HepG2 (cell line): ENCODE data around the gene PLSCR4. TPM values are rescaled to one million over a fixed set of nuclear protein-coding genes. Genes with fewer than 3 reads are reported as not detected.

Experiments used
- CREM ChIP-seq, 2 experiments: sonication (generic) in 1 of 2; formaldehyde crosslinking in 1 of 2; IDR thresholded peaks; 2 replicates each; pipeline versions ENCODE4 v1.4.0 to v1.6.1; 2016 to 2020; ENCODE audit warnings: antibody characterized with exemption in 1 of 2, mild to moderate bottlenecking in 1 of 2, missing genetic modification reagents in 1 of 2
- FOXK1 ChIP-seq: sonication (generic); formaldehyde crosslinking; IDR thresholded peaks from 2 replicates; pipeline ENCODE4 v1.4.0; 2020; ENCODE audit warnings: low read depth, missing genetic modification reagents, borderline replicate concordance
- HCFC1 ChIP-seq: fragments of 150-350 bp; IDR thresholded peaks from 2 replicates; pipeline ENCODE4 v1.6.1; 2014; ENCODE audit warnings: low read depth, low read length
- HES4 ChIP-seq: sonication (generic); formaldehyde crosslinking; IDR thresholded peaks from 2 replicates; pipeline ENCODE4 v1.9.0; 2021; ENCODE audit warnings: mild to moderate bottlenecking, missing genetic modification reagents, borderline replicate concordance
- IKZF4 ChIP-seq: sonication (generic); formaldehyde crosslinking; IDR thresholded peaks from 2 replicates; pipeline ENCODE4 v1.5.1; 2020; ENCODE audit warnings: borderline replicate concordance, mild to moderate bottlenecking, low read depth, missing genetic modification reagents; ENCODE audit errors: not compliant biosample characterization
- KDM6A ChIP-seq: IDR thresholded peaks from 2 replicates; pipeline ENCODE4 v1.6.1; 2016; ENCODE audit warnings: low read depth
- KLF16 ChIP-seq, 2 experiments: sonication (generic) in 1 of 2; formaldehyde crosslinking in 1 of 2; IDR thresholded peaks; 2 replicates each; pipeline versions ENCODE4 v1.6.1 to v1.8.0; 2016 to 2023; ENCODE audit warnings: missing genetic modification reagents in 2 of 2, missing compliant biosample characterization in 1 of 2
- MTA3 ChIP-seq: sonication (generic); formaldehyde crosslinking; IDR thresholded peaks from 2 replicates; pipeline ENCODE4 v1.4.0; 2020; ENCODE audit warnings: missing genetic modification reagents
- NFE2L1 ChIP-seq: sonication (generic); formaldehyde crosslinking; IDR thresholded peaks from 2 replicates; pipeline ENCODE4 v1.4.0; 2020; ENCODE audit warnings: missing genetic modification reagents, mild to moderate bottlenecking, borderline replicate concordance
- NFYC ChIP-seq: IDR thresholded peaks from 2 replicates; pipeline ENCODE4 v1.6.1; 2016; ENCODE audit warnings: missing genetic modification reagents, missing compliant biosample characterization
- PITX1 ChIP-seq: sonication (generic); formaldehyde crosslinking; IDR thresholded peaks from 2 replicates; pipeline ENCODE4 v1.5.1; 2020; ENCODE audit warnings: mild to moderate bottlenecking, missing genetic modification reagents
- REPIN1 ChIP-seq: sonication (generic); formaldehyde crosslinking; IDR thresholded peaks from 2 replicates; pipeline ENCODE4 v1.8.0; 2022; ENCODE audit warnings: missing genetic modification reagents, low read depth, mild to moderate bottlenecking, borderline replicate concordance
- RFX5 ChIP-seq: IDR thresholded peaks from 2 replicates; pipeline ENCODE4 v1.6.1; 2011; ENCODE audit warnings: low read depth, low read length, improper control_type of control experiment
- RXRB ChIP-seq: IDR thresholded peaks from 2 replicates; pipeline ENCODE4 v1.6.1; 2016; ENCODE audit warnings: borderline replicate concordance, missing genetic modification reagents, missing compliant biosample characterization
- SCMH1 ChIP-seq: sonication (generic); formaldehyde crosslinking; IDR thresholded peaks from 2 replicates; pipeline ENCODE4 v1.9.0; 2021; ENCODE audit warnings: missing genetic modification reagents, mild to moderate bottlenecking, borderline replicate concordance
- SMARCC2 ChIP-seq: fragments of 450-650 bp; IDR thresholded peaks from 2 replicates; pipeline ENCODE4 v1.6.1; 2017; ENCODE audit warnings: antibody characterized with exemption, mild to moderate bottlenecking
- SNAI1 ChIP-seq: sonication (generic); formaldehyde crosslinking; IDR thresholded peaks from 2 replicates; pipeline ENCODE4 v1.5.0; 2020; ENCODE audit warnings: mild to moderate bottlenecking, missing genetic modification reagents, borderline replicate concordance
- TRIM24 ChIP-seq: sonication (generic); formaldehyde crosslinking; IDR thresholded peaks from 2 replicates; pipeline ENCODE4 v1.8.0; 2022; ENCODE audit warnings: mild to moderate bottlenecking, missing genetic modification reagents
- ZFP36L2 ChIP-seq: sonication (generic); formaldehyde crosslinking; IDR thresholded peaks from 2 replicates; pipeline ENCODE4 v1.4.0; 2020; ENCODE audit warnings: missing genetic modification reagents
- ZNF138 ChIP-seq: sonication (generic); formaldehyde crosslinking; IDR thresholded peaks from 2 replicates; pipeline ENCODE4 v1.5.0; 2020; ENCODE audit warnings: mild to moderate bottlenecking, low read depth, missing genetic modification reagents
- ZNF180 ChIP-seq: sonication (generic); formaldehyde crosslinking; IDR thresholded peaks from 2 replicates; pipeline ENCODE4 v1.4.0; 2020; ENCODE audit warnings: low read depth, missing genetic modification reagents, borderline replicate concordance
- ZNF251 ChIP-seq: sonication (generic); formaldehyde crosslinking; IDR thresholded peaks from 2 replicates; pipeline ENCODE4 v1.9.0; 2021; ENCODE audit warnings: mild to moderate bottlenecking, missing genetic modification reagents
- ZNF30 ChIP-seq: sonication (generic); formaldehyde crosslinking; IDR thresholded peaks from 2 replicates; pipeline ENCODE4 v1.5.0; 2020; ENCODE audit warnings: mild to moderate bottlenecking, missing genetic modification reagents
- ZNF335 ChIP-seq: sonication (generic); formaldehyde crosslinking; IDR thresholded peaks from 2 replicates; pipeline ENCODE4 v1.4.0; 2020; ENCODE audit warnings: missing genetic modification reagents
- ZNF367 ChIP-seq: sonication (generic); formaldehyde crosslinking; IDR thresholded peaks from 2 replicates; pipeline ENCODE4 v1.4.0; 2020; ENCODE audit warnings: missing genetic modification reagents, borderline replicate concordance
- ZNF709 ChIP-seq: sonication (generic); formaldehyde crosslinking; IDR thresholded peaks from 2 replicates; pipeline ENCODE4 v1.5.0; 2020; ENCODE audit warnings: mild to moderate bottlenecking, missing genetic modification reagents
- ZNF724P ChIP-seq: sonication (generic); formaldehyde crosslinking; IDR thresholded peaks from 2 replicates; pipeline ENCODE4 v1.8.0; 2022; ENCODE audit warnings: missing genetic modification reagents, borderline replicate concordance
- polyA plus RNA-seq, 8 experiments: library from polyadenylated mRNA; depleted of rRNA in 3 of 8; stranded (reverse) in 7 of 8; unstranded in 1 of 8; fragments of >200 nt; fragmentation: Illumina TruSeq in 4 of 8; extraction: Trizol in 4 of 8; gene quantifications; 2 replicates each; pipeline versions ENCODE4 v1.2.1 to v1.2.3, GENCODE V29; 2011 to 2016; ENCODE audit warnings: low read depth in 4 of 8, missing spikeins in 1 of 8, mixed read lengths in 1 of 8; ENCODE audit not compliant: insufficient read depth in 1 of 8
- total RNA-seq, 5 experiments: library from RNA; depleted of rRNA; stranded (reverse); fragments of >200 nt; fragmentation: Illumina TruSeq; extraction: Trizol; gene quantifications; 2 replicates each; pipeline ENCODE4 v1.2.3, GENCODE V29; 2016; ENCODE audit warnings: low read depth in 1 of 5
- TF ChIP-seq, protein P1 (sequence below): sonication (generic); formaldehyde crosslinking; IDR thresholded peaks from 2 replicates; pipeline ENCODE4 v1.8.0; 2022; ENCODE audit warnings: missing genetic modification reagents, mild to moderate bottlenecking, inconsistent platforms, borderline replicate concordance
- TF ChIP-seq, protein P2 (sequence below): IDR thresholded peaks from 2 replicates; pipeline ENCODE4 v1.6.1; 2016; ENCODE audit warnings: missing genetic modification reagents, missing compliant biosample characterization
- TF ChIP-seq, protein P3 (sequence below): sonication (generic); formaldehyde crosslinking; IDR thresholded peaks from 2 replicates; pipeline ENCODE4 v1.8.0; 2022; ENCODE audit warnings: missing genetic modification reagents, low read depth, mild to moderate bottlenecking, borderline replicate concordance

PLSCR4 gene
- total and polyA plus RNA-seq, 2 of the 13 experiments (the other 11 are each of a cell fraction or from before 2014, with no cell fraction given), result 1.5 to 59.0 TPM

- TF ChIP-seq HES4 (CRISPR knock-in tag), result peak; percentile 67; the same call in 1 of the 2 replicates
- peak; percentile 52 for TF ChIP-seq KDM6A
- no peak for TF ChIP-seq ZFP36L2 (CRISPR knock-in tag)
- peak; percentile 36; the same call in 1 of the 2 replicates for TF ChIP-seq CREM (IDR thresholded peaks at IDR 0.05)
- TF ChIP-seq CREM (CRISPR knock-in tag; IDR thresholded peaks at IDR 0.05), result no peak
- TF ChIP-seq PITX1 (CRISPR knock-in tag), result 0 out of 2 replicates have a peak, but pooled peaks have one; percentile 43
- peak in 1 of 2 experiments; percentile 90; a peak in 1 of 4 replicates for TF ChIP-seq KLF16 (CRISPR knock-in tag; IDR thresholded peaks at IDR 0.05)
- TF ChIP-seq ZNF180 (CRISPR knock-in tag), result no peak
- peak; percentile 24 for TF ChIP-seq IKZF4 (CRISPR knock-in tag)
- TF ChIP-seq ZNF724P, result no peak; the same call in 1 of the 2 replicates
- TF ChIP-seq ZNF251, result no peak
- peak; percentile 73; the same call in 1 of the 2 replicates for TF ChIP-seq ZNF367
- TF ChIP-seq REPIN1 (CRISPR knock-in tag), result peak; percentile 79
- TF ChIP-seq, protein P1, sequence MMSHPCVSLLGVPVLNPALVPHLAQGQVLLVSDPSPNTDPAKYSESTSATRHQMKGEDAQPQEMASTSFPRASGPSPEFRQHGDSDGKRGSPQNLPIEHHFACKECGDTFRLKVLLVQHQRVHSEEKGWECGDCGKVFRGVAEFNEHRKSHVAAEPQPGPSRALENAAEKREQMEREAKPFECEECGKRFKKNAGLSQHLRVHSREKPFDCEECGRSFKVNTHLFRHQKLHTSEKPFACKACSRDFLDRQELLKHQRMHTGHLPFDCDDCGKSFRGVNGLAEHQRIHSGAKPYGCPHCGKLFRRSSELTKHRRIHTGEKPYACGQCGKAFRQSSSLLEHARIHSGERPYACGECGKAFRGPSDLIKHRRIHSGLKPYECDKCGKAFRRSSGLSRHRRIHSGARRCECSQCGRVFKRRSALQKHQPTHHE (CRISPR knock-in tag), result no peak; the same call in 1 of the 2 replicates
- TF ChIP-seq NFE2L1, result no peak
- TF ChIP-seq RXRB (CRISPR knock-in tag), result peak; percentile 74
- TF ChIP-seq ZNF138 (CRISPR knock-in tag), result peak; percentile 88; the same call in 1 of the 2 replicates
- peak; percentile 89; the same call in 1 of the 2 replicates for TF ChIP-seq ZNF709 (CRISPR knock-in tag)
- no peak for TF ChIP-seq RFX5
- no peak for TF ChIP-seq TRIM24
- TF ChIP-seq NFYC (CRISPR knock-in tag), result peak; percentile 59
- TF ChIP-seq ZNF335 (CRISPR knock-in tag), result no peak
- TF ChIP-seq SNAI1 (CRISPR knock-in tag), result no peak; the same call in 1 of the 2 replicates
- TF ChIP-seq MTA3 (CRISPR knock-in tag), result no peak
- no peak for TF ChIP-seq SCMH1 (CRISPR knock-in tag)
- 0 out of 2 replicates have a peak, but pooled peaks have one; percentile 74 for TF ChIP-seq ZNF30 (CRISPR knock-in tag)
- no peak for TF ChIP-seq FOXK1 (CRISPR knock-in tag)
- peak; percentile 21; the same call in 1 of the 2 replicates for TF ChIP-seq HCFC1
- TF ChIP-seq, protein P2, sequence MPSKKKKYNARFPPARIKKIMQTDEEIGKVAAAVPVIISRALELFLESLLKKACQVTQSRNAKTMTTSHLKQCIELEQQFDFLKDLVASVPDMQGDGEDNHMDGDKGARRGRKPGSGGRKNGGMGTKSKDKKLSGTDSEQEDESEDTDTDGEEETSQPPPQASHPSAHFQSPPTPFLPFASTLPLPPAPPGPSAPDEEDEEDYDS, result peak; percentile 98
- TF ChIP-seq SMARCC2, result no peak
- TF ChIP-seq, protein P3, sequence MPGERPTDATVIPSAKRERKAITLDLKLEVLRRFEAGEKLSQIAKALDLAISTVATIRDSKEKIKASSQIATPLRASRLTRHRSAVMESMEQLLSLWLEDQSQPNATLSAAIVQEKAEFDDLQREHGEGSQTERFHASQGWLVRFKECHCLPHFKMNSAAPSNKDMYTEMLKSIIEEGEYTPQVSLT (CRISPR knock-in tag), result no peak
These were observed 89.8 kb downstream of the PLSCR4 start, which contains the start of gene PLOD2 (continued) for GRCh38 chr3:146160964-146161662.
